Measurements from ENCODE around the gene SS18.

DNA sequence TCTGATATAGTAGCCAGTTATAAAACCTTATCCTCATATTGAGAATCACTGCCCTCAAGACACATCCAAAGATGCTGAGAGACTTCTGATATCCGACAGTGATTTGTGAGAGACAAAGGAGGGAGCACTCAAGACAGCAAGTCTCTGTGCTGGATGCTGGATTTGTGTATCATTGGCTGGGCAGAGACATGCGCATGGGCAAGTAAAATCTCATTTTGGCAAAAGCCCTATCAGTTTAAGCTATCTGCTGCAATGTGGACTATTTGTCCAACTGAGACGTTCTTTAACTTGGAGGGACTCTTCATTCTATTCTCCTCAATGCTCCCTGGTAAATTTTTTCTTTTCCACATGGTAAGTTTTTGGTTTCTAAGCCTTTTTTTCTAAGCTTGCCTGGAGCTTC, 107.5 kb downstream of the SS18 start:
- TF ChIP-seq, protein P1, sequence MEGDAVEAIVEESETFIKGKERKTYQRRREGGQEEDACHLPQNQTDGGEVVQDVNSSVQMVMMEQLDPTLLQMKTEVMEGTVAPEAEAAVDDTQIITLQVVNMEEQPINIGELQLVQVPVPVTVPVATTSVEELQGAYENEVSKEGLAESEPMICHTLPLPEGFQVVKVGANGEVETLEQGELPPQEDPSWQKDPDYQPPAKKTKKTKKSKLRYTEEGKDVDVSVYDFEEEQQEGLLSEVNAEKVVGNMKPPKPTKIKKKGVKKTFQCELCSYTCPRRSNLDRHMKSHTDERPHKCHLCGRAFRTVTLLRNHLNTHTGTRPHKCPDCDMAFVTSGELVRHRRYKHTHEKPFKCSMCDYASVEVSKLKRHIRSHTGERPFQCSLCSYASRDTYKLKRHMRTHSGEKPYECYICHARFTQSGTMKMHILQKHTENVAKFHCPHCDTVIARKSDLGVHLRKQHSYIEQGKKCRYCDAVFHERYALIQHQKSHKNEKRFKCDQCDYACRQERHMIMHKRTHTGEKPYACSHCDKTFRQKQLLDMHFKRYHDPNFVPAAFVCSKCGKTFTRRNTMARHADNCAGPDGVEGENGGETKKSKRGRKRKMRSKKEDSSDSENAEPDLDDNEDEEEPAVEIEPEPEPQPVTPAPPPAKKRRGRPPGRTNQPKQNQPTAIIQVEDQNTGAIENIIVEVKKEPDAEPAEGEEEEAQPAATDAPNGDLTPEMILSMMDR (IDR thresholded peaks at IDR 0.05) = no peak
- TF ChIP-seq POLR2AphosphoS5 (IDR thresholded peaks at IDR 0.05) = no peak
- TF ChIP-seq POLR2A (IDR thresholded peaks at IDR 0.05) = no peak
